ENCODE measurements around the gene NAV2.

- no peak for TF ChIP-seq EZH2 (IDR thresholded peaks at IDR 0.05; ENCODE audit: low read length)
- TF ChIP-seq, protein P1, sequence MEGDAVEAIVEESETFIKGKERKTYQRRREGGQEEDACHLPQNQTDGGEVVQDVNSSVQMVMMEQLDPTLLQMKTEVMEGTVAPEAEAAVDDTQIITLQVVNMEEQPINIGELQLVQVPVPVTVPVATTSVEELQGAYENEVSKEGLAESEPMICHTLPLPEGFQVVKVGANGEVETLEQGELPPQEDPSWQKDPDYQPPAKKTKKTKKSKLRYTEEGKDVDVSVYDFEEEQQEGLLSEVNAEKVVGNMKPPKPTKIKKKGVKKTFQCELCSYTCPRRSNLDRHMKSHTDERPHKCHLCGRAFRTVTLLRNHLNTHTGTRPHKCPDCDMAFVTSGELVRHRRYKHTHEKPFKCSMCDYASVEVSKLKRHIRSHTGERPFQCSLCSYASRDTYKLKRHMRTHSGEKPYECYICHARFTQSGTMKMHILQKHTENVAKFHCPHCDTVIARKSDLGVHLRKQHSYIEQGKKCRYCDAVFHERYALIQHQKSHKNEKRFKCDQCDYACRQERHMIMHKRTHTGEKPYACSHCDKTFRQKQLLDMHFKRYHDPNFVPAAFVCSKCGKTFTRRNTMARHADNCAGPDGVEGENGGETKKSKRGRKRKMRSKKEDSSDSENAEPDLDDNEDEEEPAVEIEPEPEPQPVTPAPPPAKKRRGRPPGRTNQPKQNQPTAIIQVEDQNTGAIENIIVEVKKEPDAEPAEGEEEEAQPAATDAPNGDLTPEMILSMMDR (optimal IDR thresholded peaks at IDR 0.05 in 1 of 3, IDR thresholded peaks at IDR 0.05 in 1 of 3, conservative IDR thresholded peaks at IDR 0.05 in 1 of 3; ENCODE audit: extremely low read depth in 1 of 3, insufficient read depth in 2 of 3, low read length in 3 of 3), result no peak
These were observed 377.4 kb downstream of the NAV2 start for GRCh38 chr11:20089796-20090653.
